GM21381 (cell line): ENCODE measurements around the gene LRRTM4.

Experiments used
- ATAC-seq: cut with Tn5 transposase; IDR thresholded peaks from one replicate; pipeline ENCODE4 v1.9.1; 2021; ENCODE audit warnings: mild to moderate bottlenecking, moderate library complexity; ENCODE audit not compliant: unreplicated experiment

Gene LRRTM4

GRCh38 chr2:77479395-77479794 lies 42.8 kb downstream of the LRRTM4 start:
- no peak for ATAC-seq

GRCh38 chr2:77470096-77470495 lies 52.1 kb downstream of the LRRTM4 start:
- ATAC-seq, result no peak

- no peak for ATAC-seq
Observed at GRCh38 chr2:77469106-77469505, 53.1 kb downstream of the LRRTM4 start.

- ATAC-seq, result no peak
Observed at GRCh38 chr2:77459840-77460239, 62.3 kb downstream of the LRRTM4 start.

- no peak for ATAC-seq
Observed at GRCh38 chr2:77458216-77458615, 64.0 kb downstream of the LRRTM4 start.

- no peak for ATAC-seq
Observed at GRCh38 chr2:77457665-77458064, 64.5 kb downstream of the LRRTM4 start.

GRCh38 chr2:77443076-77443475 lies 79.1 kb downstream of the LRRTM4 start:
- no peak for ATAC-seq

- ATAC-seq, result no peak
Observed at GRCh38 chr2:77434880-77435279, 87.3 kb downstream of the LRRTM4 start.

GRCh38 chr2:77428946-77429345 lies 93.2 kb downstream of the LRRTM4 start:
- no peak for ATAC-seq

GRCh38 chr2:77421971-77422370 lies 100.2 kb downstream of the LRRTM4 start:
- ATAC-seq, result no peak

GRCh38 chr2:77418537-77418936 lies 103.6 kb downstream of the LRRTM4 start:
- ATAC-seq, result no peak

- no peak for ATAC-seq
Observed at GRCh38 chr2:77404189-77404588, 118.0 kb downstream of the LRRTM4 start.

GRCh38 chr2:77398970-77399600 lies 123.1 kb downstream of the LRRTM4 start:
- no peak for ATAC-seq

- ATAC-seq, result no peak
Observed at GRCh38 chr2:77397763-77398162, 124.4 kb downstream of the LRRTM4 start.

GRCh38 chr2:77395011-77395410 lies 127.2 kb downstream of the LRRTM4 start:
- no peak for ATAC-seq

GRCh38 chr2:77391119-77391518 lies 131.1 kb downstream of the LRRTM4 start:
- ATAC-seq, result no peak

GRCh38 chr2:77387324-77387723 lies 134.9 kb downstream of the LRRTM4 start:
- no peak for ATAC-seq

- no peak for ATAC-seq
Observed at GRCh38 chr2:77372636-77373035, 149.5 kb downstream of the LRRTM4 start.

- ATAC-seq, result no peak
Observed at GRCh38 chr2:77370511-77370910, 151.7 kb downstream of the LRRTM4 start.

GRCh38 chr2:77363277-77363676 lies 158.9 kb downstream of the LRRTM4 start:
- ATAC-seq, result no peak

- ATAC-seq, result no peak
Observed at GRCh38 chr2:77348821-77349220, 173.4 kb downstream of the LRRTM4 start.

GRCh38 chr2:77336013-77336412 lies 186.2 kb downstream of the LRRTM4 start:
- no peak for ATAC-seq
